ENCODE measurements around the gene PTTG1. TPM values are rescaled to one million over a fixed set of nuclear protein-coding genes. Genes with fewer than 3 reads are reported as not detected.

PTTG1 gene
- total and polyA plus RNA-seq, 2 of the 4 experiments (the other 2 are of a cell fraction), result 98.6 to 118 TPM

DNA sequence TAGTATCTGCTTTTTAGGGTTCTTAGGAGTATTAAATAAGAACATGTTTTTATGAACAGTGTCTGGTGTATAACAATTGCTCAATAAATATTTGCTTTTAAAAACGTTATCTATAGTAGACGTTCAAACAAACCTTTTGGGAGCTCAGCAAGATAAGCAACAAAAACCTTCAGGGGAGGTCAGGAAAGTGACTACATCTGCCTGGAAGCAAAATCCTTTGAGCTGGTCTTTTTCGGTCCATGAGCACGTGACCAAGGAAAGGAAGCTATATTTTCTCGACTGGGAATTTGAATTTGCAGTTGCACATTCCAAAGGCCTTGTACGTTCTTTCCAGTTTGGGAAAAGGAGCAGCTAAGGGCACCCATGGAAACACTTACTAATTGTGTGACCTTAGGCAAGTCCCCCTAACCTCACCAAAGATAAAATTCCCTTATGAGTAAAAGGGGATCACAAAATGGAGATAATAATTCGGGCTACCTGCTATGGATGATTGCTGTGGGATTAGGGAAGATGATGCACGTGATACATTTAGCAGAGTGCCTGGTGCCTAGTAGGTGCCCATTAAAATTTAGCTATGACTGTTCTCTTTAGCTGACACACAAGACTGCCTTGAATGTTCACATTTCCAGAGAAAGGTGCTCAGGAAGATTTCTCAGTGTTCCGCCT is 45.4 kb downstream of the PTTG1 start (continued):
- TF ChIP-seq CHD1 (IDR thresholded peaks at IDR 0.05; ENCODE audit: low read depth, low read length), result no peak

GRCh38 chr5:160467555-160468362 is 46.1 kb downstream of the PTTG1 start:
- peak overlapping the region; percentile 39; the same call in 1 of the 2 replicates for H2BK20ac ChIP-seq (ENCODE audit: low read depth, low read length)
- no peak overlapping the region; the same call in 1 of the 2 replicates for H3K18ac ChIP-seq (ENCODE audit: low read depth, low read length)
- no peak overlapping the region for H3K4me3 ChIP-seq (ENCODE audit: insufficient read depth, low read depth, low read length)
- no peak overlapping the region for H4K91ac ChIP-seq (ENCODE audit: insufficient read depth, low read depth, low read length)
- H3K9me1 ChIP-seq (ENCODE audit: insufficient read depth, low read length), result peaks cover 3% of the 10 kb centered on the region; the same call in 1 of the 2 replicates
- ATAC-seq (ENCODE audit: low read depth) (peak; percentile 66), DNase-seq (peak; percentile 87)
- H3K27me3 ChIP-seq (ENCODE audit: control insufficient read depth, insufficient read depth, low read length), result peaks cover 2% of the 10 kb centered on the region; the same call in 1 of the 2 replicates
- peak overlapping the region; percentile 23 for H2BK5ac ChIP-seq (ENCODE audit: low read depth, low read length, poor library complexity, severe bottlenecking)
- H2AK9ac ChIP-seq (replicated peaks; ENCODE audit: low read depth, low read length, poor library complexity), result no peak overlapping the region
- H3K4me2 ChIP-seq (ENCODE audit: low read depth, low read length), result peak overlapping the region; percentile 9
- intact Hi-C loops (cut with micrococcal nuclease) (no loop called here), in situ Hi-C loops (cut with MboI; ENCODE audit: low sequenced_read_pairs) (no loop called here), dilution Hi-C loops (cut with HindIII; ENCODE audit: low sequenced_read_pairs, unreplicated experiment) (no loop called here)
- no peak overlapping the region for H2AK5ac ChIP-seq (ENCODE audit: low read depth, low read length)
- peak overlapping the region; percentile 54 for H2AFZ ChIP-seq (replicated peaks; ENCODE audit: low read length, poor library complexity)
- H3K79me1 ChIP-seq (ENCODE audit: low read depth in 1 of 2, low read length in 2 of 2), result no peaks in the 10 kb centered on the region
- no peak overlapping the region for H4K5ac ChIP-seq (ENCODE audit: low read depth, low read length)
- no peaks in the 10 kb centered on the region for H4K20me1 ChIP-seq (ENCODE audit: insufficient read depth, low read length)
- H2BK15ac ChIP-seq (ENCODE audit: low read depth, low read length), result no peak overlapping the region
- H3K4ac ChIP-seq (ENCODE audit: low read depth, low read length), result peak overlapping the region; percentile 30
- no peak overlapping the region for H3K56ac ChIP-seq (ENCODE audit: extremely low read depth, insufficient read depth, low read length)
- POLR2A ChIA-PET (ENCODE audit: unreplicated experiment), result no interaction called here
- no peak overlapping the region for H3K27ac ChIP-seq (ENCODE audit: insufficient read depth, low read length)
- H3K9me3 ChIP-seq (ENCODE audit: control insufficient read depth, insufficient read depth, low read length), result no peaks in the 10 kb centered on the region
- no peak overlapping the region for H3K23ac ChIP-seq (ENCODE audit: low read depth, low read length)
- 0 out of 2 replicates have a peak overlapping the region, but pooled peaks have one; percentile 7 for H2BK120ac ChIP-seq (ENCODE audit: low read depth, low read length)
- peak overlapping the region; percentile 47; the same call in 1 of the 2 replicates for H3K14ac ChIP-seq (replicated peaks; ENCODE audit: low read depth, low read length)
- no TSS peak for BruUV-seq (replicated peaks)
- no peak for TF ChIP-seq NFE2L2 (IDR thresholded peaks at IDR 0.05; ENCODE audit: low read depth, low read length)
- TF ChIP-seq USF2 (IDR thresholded peaks at IDR 0.05; ENCODE audit: low read depth, low read length), result no peak
- no peak for TF ChIP-seq SMC3 (IDR thresholded peaks at IDR 0.05; ENCODE audit: low read depth, low read length)
- TF ChIP-seq MAFK (IDR thresholded peaks at IDR 0.05; ENCODE audit: low read depth, low read length), result no peak
- TF ChIP-seq, protein P1, sequence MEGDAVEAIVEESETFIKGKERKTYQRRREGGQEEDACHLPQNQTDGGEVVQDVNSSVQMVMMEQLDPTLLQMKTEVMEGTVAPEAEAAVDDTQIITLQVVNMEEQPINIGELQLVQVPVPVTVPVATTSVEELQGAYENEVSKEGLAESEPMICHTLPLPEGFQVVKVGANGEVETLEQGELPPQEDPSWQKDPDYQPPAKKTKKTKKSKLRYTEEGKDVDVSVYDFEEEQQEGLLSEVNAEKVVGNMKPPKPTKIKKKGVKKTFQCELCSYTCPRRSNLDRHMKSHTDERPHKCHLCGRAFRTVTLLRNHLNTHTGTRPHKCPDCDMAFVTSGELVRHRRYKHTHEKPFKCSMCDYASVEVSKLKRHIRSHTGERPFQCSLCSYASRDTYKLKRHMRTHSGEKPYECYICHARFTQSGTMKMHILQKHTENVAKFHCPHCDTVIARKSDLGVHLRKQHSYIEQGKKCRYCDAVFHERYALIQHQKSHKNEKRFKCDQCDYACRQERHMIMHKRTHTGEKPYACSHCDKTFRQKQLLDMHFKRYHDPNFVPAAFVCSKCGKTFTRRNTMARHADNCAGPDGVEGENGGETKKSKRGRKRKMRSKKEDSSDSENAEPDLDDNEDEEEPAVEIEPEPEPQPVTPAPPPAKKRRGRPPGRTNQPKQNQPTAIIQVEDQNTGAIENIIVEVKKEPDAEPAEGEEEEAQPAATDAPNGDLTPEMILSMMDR (conservative IDR thresholded peaks at IDR 0.05; ENCODE audit: low read depth, low read length), result no peak
- no peak for TF ChIP-seq RFX5 (IDR thresholded peaks at IDR 0.05; ENCODE audit: low read depth, low read length)
- TF ChIP-seq, protein P2, sequence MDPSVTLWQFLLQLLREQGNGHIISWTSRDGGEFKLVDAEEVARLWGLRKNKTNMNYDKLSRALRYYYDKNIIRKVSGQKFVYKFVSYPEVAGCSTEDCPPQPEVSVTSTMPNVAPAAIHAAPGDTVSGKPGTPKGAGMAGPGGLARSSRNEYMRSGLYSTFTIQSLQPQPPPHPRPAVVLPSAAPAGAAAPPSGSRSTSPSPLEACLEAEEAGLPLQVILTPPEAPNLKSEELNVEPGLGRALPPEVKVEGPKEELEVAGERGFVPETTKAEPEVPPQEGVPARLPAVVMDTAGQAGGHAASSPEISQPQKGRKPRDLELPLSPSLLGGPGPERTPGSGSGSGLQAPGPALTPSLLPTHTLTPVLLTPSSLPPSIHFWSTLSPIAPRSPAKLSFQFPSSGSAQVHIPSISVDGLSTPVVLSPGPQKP (IDR thresholded peaks at IDR 0.05; ENCODE audit: borderline replicate concordance, low read depth, low read length), result no peak
- no peak for TF ChIP-seq FOS (IDR thresholded peaks at IDR 0.05; ENCODE audit: low read depth, low read length)
- H3K4me1 ChIP-seq (ENCODE audit: control insufficient read depth, insufficient read depth, low read length), result peaks cover 14% of the 10 kb centered on the region
- 41% methylated on average over 11 of the region's 29 CpGs; no CpG with 5 or more reads in 1 of the 2 experiments for WGBS, 2 experiments (ENCODE audit: extremely low coverage in 2 of 2, insufficient read length in 1 of 2)
- no peaks in the 10 kb centered on the region for H3K36me3 ChIP-seq (ENCODE audit: control insufficient read depth, insufficient read depth, low read length)
- no peak overlapping the region for H3K9ac ChIP-seq (ENCODE audit: low read depth, low read length)
- CTCF ChIA-PET, result interaction anchor here (1.4 to 2.3 kb wide), 2 partner anchors 8 to 29 kb away, joined by 3 to 14 read pairs; no protein-coding TSS in a partner anchor
- 0 out of 4 replicates have a peak overlapping the region, but pooled peaks of 1 of the 2 experiments have one; percentile 5 for H4K8ac ChIP-seq (ENCODE audit: low read depth in 2 of 2, low read length in 2 of 2)

Data from IMR-90 (cell line).